ENCODE data around the gene ZNF200.
A peak's percentile ranks its signal among the peaks of the same experiment; 100 is the strongest.

The ZNF200 gene

GRCh38 chr16:3194792-3195191 is 40.2 kb downstream of the ZNF200 start:
- no peak for DNase-seq (ENCODE audit: low read depth, low spot score)
- ChIA-PET POLR2A (no interaction called here), CTCF (no interaction called here)
- no peak overlapping the region for H3K4me3 ChIP-seq (ENCODE audit: low read depth, low read length)
- no peak for TF ChIP-seq CTCF (IDR thresholded peaks at IDR 0.05; ENCODE audit: insufficient read depth, low read length, missing control alignments)

DNA sequence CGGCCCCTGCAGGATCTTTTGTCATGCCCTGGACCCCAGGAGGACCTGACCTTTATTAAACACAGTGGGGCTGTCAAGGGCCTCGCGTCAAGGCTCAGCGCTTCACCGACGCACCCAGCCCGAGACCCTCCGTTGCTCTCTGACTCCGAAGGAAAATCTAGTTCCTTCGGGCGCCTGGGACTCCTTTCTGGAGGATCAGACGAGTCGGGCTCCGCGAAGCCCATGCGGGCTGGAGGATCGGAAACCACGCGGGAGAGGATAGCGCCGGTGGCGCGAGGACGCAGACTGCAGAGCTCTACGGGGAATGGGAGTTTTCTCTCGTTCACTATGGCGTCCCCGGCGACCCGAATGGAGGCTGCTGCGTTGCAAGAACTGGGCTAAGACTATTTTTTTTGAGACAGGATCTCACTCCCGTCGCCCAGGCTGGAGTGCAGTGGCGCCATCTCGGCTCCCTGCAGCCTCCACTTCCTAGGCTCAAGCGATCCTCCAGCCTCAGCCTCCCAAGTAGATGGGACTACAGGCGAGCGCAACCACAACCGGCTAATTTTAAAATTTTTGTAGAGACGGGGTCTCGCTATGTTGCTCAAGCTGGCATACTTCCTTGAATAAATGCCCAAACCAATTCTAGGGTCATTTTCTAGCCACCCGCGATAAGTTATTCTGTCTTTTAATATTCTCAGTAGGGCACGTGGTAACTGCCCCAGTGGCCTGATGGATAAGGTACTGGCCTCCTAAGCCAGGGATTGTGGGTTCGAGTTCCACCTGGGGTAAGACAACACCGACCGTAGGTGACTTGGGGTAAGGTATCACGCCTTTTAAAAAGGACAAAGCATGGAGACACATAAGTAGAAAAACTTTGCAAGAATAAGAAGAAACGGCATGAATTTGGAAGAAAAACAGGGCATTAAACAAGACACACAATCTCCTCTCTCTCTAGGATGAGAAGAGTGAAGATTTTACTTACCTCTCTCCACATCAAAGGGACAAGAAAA is 41.4 kb downstream of the ZNF200 start:
- no peak overlapping the region for H3K4me3 ChIP-seq (ENCODE audit: low read depth, low read length)
- DNase-seq (ENCODE audit: low read depth, low spot score): no peak
- ChIA-PET POLR2A (no interaction called here), CTCF (no interaction called here)
- TF ChIP-seq CTCF (IDR thresholded peaks at IDR 0.05; ENCODE audit: insufficient read depth, low read length, missing control alignments): no peak

GRCh38 chr16:3192476-3193019 is 42.4 kb downstream of the ZNF200 start:
- no peak for TF ChIP-seq CTCF (IDR thresholded peaks at IDR 0.05; ENCODE audit: insufficient read depth, low read length, missing control alignments)
- H3K4me3 ChIP-seq (ENCODE audit: low read depth, low read length): no peak overlapping the region
- ChIA-PET CTCF (no interaction called here), POLR2A (no interaction called here)
- no peak for DNase-seq (ENCODE audit: low read depth, low spot score)

GRCh38 chr16:3190949-3191353 is 44.0 kb downstream of the ZNF200 start:
- H3K4me3 ChIP-seq (ENCODE audit: low read depth, low read length): peak overlapping the region; percentile 36
- ChIA-PET CTCF (interaction anchor here (1.1 kb wide), 1 partner anchor 9 kb away, joined by 3 read pairs; no protein-coding TSS in a partner anchor), POLR2A (no interaction called here)
- DNase-seq (ENCODE audit: low read depth, low spot score): no peak
- TF ChIP-seq CTCF (IDR thresholded peaks at IDR 0.05; ENCODE audit: insufficient read depth, low read length, missing control alignments): no peak

GRCh38 chr16:3189869-3190268 is 45.1 kb downstream of the ZNF200 start:
- TF ChIP-seq CTCF (IDR thresholded peaks at IDR 0.05; ENCODE audit: insufficient read depth, low read length, missing control alignments): no peak
- no peak for DNase-seq (ENCODE audit: low read depth, low spot score)
- POLR2A ChIA-PET: no interaction called here
- peak overlapping the region; percentile 69 for H3K4me3 ChIP-seq (ENCODE audit: low read depth, low read length)
- CTCF ChIA-PET: no interaction called here
